Endothelial cell of umbilical vein (primary cell): ENCODE data around the gene TOMM6.

Experiments used
- EZH2 ChIP-seq: IDR thresholded peaks from 2 replicates; pipeline ENCODE4 v1.6.1; 2012; ENCODE audit warnings: borderline replicate concordance, low read depth, mild to moderate bottlenecking, moderate library complexity, low read length, inconsistent platforms; ENCODE audit not compliant: severe bottlenecking
- GATA2 ChIP-seq: IDR thresholded peaks from 2 replicates; pipeline ENCODE4 v1.7.0; 2011; ENCODE audit warnings: low read depth, mild to moderate bottlenecking, moderate library complexity, mixed read lengths, low read length; ENCODE audit not compliant: insufficient read length, insufficient read depth
- MYC ChIP-seq: IDR thresholded peaks from one replicate; pipeline ENCODE4 v1.6.1; 2011; ENCODE audit warnings: mild to moderate bottlenecking, low read depth, low read length
- POLR2A ChIP-seq: IDR thresholded peaks from 2 replicates; pipeline ENCODE4 v1.6.1; 2012; ENCODE audit warnings: low read depth, mild to moderate bottlenecking, control low read depth, low read length
- POLR2AphosphoS5 ChIP-seq: IDR thresholded peaks from 2 replicates; pipeline ENCODE4 v1.6.1; 2012; ENCODE audit warnings: low read depth, mild to moderate bottlenecking, control low read depth, low read length, moderate library complexity; ENCODE audit not compliant: insufficient read depth
- TF ChIP-seq, protein P1 (sequence below), 2 donors: IDR thresholded peaks; 1 replicate in 1 of 2; 2 replicates in 1 of 2; pipeline ENCODE4 v1.5.1; 2011; ENCODE audit warnings: low read length in 2 of 2, mild to moderate bottlenecking in 2 of 2, moderate library complexity in 2 of 2, control low read depth in 1 of 2, inconsistent platforms in 1 of 2, low read depth in 1 of 2; ENCODE audit not compliant: insufficient read depth in 1 of 2; ENCODE audit errors: extremely low read depth in 1 of 2

DNA sequence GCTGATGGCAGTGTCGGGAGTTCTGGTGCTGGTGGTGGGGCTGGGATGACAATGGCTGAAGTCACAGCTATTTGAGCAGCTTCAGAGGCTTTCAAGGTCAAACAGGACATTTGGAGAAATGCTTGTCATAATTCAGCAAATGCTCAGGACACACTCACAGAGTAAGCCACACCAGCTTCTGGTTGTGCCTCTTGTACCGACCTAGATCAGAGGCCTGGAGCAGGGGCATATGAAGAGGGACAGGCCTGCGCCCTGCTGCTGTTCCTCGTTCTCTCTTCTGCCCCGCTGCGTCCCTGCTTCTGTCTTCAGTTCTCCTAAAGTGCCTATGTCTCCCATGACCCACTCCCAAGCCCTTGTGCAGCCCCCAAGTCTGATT, 39.4 kb upstream of the TOMM6 start:
- TF ChIP-seq POLR2A, result no peak
- TF ChIP-seq MYC, result no peak
- TF ChIP-seq, protein P1, sequence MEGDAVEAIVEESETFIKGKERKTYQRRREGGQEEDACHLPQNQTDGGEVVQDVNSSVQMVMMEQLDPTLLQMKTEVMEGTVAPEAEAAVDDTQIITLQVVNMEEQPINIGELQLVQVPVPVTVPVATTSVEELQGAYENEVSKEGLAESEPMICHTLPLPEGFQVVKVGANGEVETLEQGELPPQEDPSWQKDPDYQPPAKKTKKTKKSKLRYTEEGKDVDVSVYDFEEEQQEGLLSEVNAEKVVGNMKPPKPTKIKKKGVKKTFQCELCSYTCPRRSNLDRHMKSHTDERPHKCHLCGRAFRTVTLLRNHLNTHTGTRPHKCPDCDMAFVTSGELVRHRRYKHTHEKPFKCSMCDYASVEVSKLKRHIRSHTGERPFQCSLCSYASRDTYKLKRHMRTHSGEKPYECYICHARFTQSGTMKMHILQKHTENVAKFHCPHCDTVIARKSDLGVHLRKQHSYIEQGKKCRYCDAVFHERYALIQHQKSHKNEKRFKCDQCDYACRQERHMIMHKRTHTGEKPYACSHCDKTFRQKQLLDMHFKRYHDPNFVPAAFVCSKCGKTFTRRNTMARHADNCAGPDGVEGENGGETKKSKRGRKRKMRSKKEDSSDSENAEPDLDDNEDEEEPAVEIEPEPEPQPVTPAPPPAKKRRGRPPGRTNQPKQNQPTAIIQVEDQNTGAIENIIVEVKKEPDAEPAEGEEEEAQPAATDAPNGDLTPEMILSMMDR (IDR thresholded peaks at IDR 0.05; ENCODE audit: extremely low read depth in 1 of 2, insufficient read depth in 1 of 2, low read depth in 1 of 2, low read length in 2 of 2), result no peak
- TF ChIP-seq POLR2AphosphoS5, result no peak
- TF ChIP-seq EZH2, result no peak
- no peak for TF ChIP-seq GATA2
